GM23338 (cell line): ENCODE data around the gene EEF1AKMT4. TPM values are rescaled to one million over a fixed set of nuclear protein-coding genes. Genes with fewer than 3 reads are reported as not detected.

Source experiments
- ATAC-seq: fragments of 200-7000 bp; cut with Tn5 transposase; 3 replicates; pipeline ENCODE4 v1.9.1; 2020
- DNase-seq: peaks from one replicate; pipeline ENCODE4 v3.0.0-alpha.2; 2015; ENCODE audit warnings: low spot score
- H2AFZ ChIP-seq: fragments of 200-600 bp; sonication (generic); 2 replicates; pipeline ENCODE4 v1.8.0; 2016; ENCODE audit warnings: antibody characterized with exemption, mild to moderate bottlenecking, moderate library complexity
- H3F3A ChIP-seq: fragments of 200-600 bp; sonication (generic); replicated peaks from 2 replicates; pipeline ENCODE4 v1.8.0; 2017; ENCODE audit warnings: antibody characterized with exemption, mixed run types, low read depth
- H3K27ac ChIP-seq: fragments of 200-600 bp; sonication (generic); 2 replicates; pipeline ENCODE4 v1.6.1; 2016; ENCODE audit warnings: low read depth
- H3K27me3 ChIP-seq: fragments of 200-600 bp; sonication (generic); 2 replicates; pipeline ENCODE4 v1.8.0; 2016; ENCODE audit warnings: mild to moderate bottlenecking, mixed run types, moderate library complexity; ENCODE audit not compliant: insufficient read depth
- H3K36me3 ChIP-seq: fragments of 200-600 bp; sonication (generic); 2 replicates; pipeline ENCODE4 v1.8.0; 2016; ENCODE audit warnings: mild to moderate bottlenecking; ENCODE audit not compliant: insufficient read depth
- H3K4me1 ChIP-seq: fragments of 200-600 bp; sonication (generic); 2 replicates; pipeline ENCODE4 v1.8.0; 2016; ENCODE audit warnings: mild to moderate bottlenecking, moderate library complexity; ENCODE audit not compliant: insufficient read depth
- H3K4me2 ChIP-seq: fragments of 200-600 bp; sonication (generic); 2 replicates; pipeline ENCODE4 v1.7.1; 2017; ENCODE audit warnings: mixed run types
- H3K4me3 ChIP-seq: fragments of 200-600 bp; sonication (generic); 2 replicates; pipeline ENCODE4 v1.6.1; 2016; ENCODE audit warnings: mixed run types
- H3K79me2 ChIP-seq: fragments of 200-600 bp; sonication (generic); replicated peaks from 2 replicates; pipeline ENCODE4 v1.8.0; 2017; ENCODE audit warnings: mild to moderate bottlenecking; ENCODE audit not compliant: insufficient read depth
- H3K9me2 ChIP-seq: fragments of 200-600 bp; sonication (generic); 2 replicates; pipeline ENCODE4 v1.8.0; 2017; ENCODE audit not compliant: insufficient read depth
- H4K20me1 ChIP-seq: fragments of 200-600 bp; sonication (generic); replicated peaks from 2 replicates; pipeline ENCODE4 v1.8.0; 2017; ENCODE audit warnings: mild to moderate bottlenecking; ENCODE audit not compliant: insufficient read depth
- H3K27ac Mint-ChIP-seq: 2 replicates; pipeline ENCODE4 v1.8.0; 2020; ENCODE audit warnings: inconsistent platforms, mild to moderate bottlenecking, moderate library complexity, mixed read lengths
- H3K27me3 Mint-ChIP-seq: 3 replicates; pipeline ENCODE4 v1.8.0; 2022; ENCODE audit warnings: low read depth, mild to moderate bottlenecking, moderate library complexity, mixed read lengths, inconsistent platforms; ENCODE audit not compliant: insufficient read depth, poor library complexity
- H3K36me3 Mint-ChIP-seq: 3 replicates; pipeline ENCODE4 v1.8.0; 2021; ENCODE audit warnings: low read depth, mild to moderate bottlenecking, inconsistent platforms, moderate library complexity, mixed read lengths
- H3K4me1 Mint-ChIP-seq: 3 replicates; pipeline ENCODE4 v1.8.0; 2020; ENCODE audit warnings: mild to moderate bottlenecking, inconsistent platforms, mixed read lengths
- H3K4me3 Mint-ChIP-seq: 3 replicates; pipeline ENCODE4 v1.8.0; 2021; ENCODE audit warnings: moderate library complexity, mild to moderate bottlenecking, inconsistent platforms, mixed read lengths
- H3K9me3 Mint-ChIP-seq: 3 replicates; pipeline ENCODE4 v1.8.0; 2020; ENCODE audit warnings: moderate library complexity, mild to moderate bottlenecking, inconsistent platforms, mixed read lengths
- CREB1 ChIP-seq: fragments of 250-450 bp; sonication (Bioruptor Pico); IDR thresholded peaks from 2 replicates; pipeline ENCODE4 v1.5.0; 2020; ENCODE audit warnings: low read depth, mild to moderate bottlenecking, moderate library complexity
- CTCF ChIP-seq, 2 experiments: fragments of 200-600 bp in 1 of 2; sonication (generic) in 1 of 2; conservative IDR thresholded peaks; 2 replicates each; pipeline versions ENCODE4 v1.5.1 to v1.6.1; 2016 to 2017; ENCODE audit warnings: antibody characterized with exemption in 2 of 2, low read depth in 2 of 2, mild to moderate bottlenecking in 2 of 2, moderate library complexity in 1 of 2
- ETS1 ChIP-seq: IDR thresholded peaks from 2 replicates; pipeline ENCODE4 v1.6.1; 2016; ENCODE audit warnings: antibody characterized with exemption
- EZH2 ChIP-seq: fragments of 200-600 bp; sonication (generic); IDR thresholded peaks from one replicate; pipeline ENCODE4 v1.8.0; 2017; ENCODE audit warnings: antibody characterized with exemption, mild to moderate bottlenecking, low read depth; ENCODE audit not compliant: unreplicated experiment
- EZH2phosphoT487 ChIP-seq: fragments of 200-600 bp; sonication (generic); IDR thresholded peaks from one replicate; pipeline ENCODE4 v1.8.1; 2018; ENCODE audit warnings: antibody characterized with exemption; ENCODE audit not compliant: unreplicated experiment
- JUNB ChIP-seq: IDR thresholded peaks from one replicate; pipeline ENCODE4 v1.6.1; 2016; ENCODE audit warnings: antibody characterized with exemption; ENCODE audit not compliant: unreplicated experiment
- POLR2AphosphoS5 ChIP-seq: IDR thresholded peaks from 2 replicates; pipeline ENCODE4 v1.6.1; 2016; ENCODE audit warnings: antibody characterized with exemption, low read depth
- STAT1 ChIP-seq: IDR thresholded peaks from one replicate; pipeline ENCODE4 v1.6.1; 2016; ENCODE audit warnings: antibody characterized with exemption; ENCODE audit not compliant: unreplicated experiment
- ZNF114 ChIP-seq: fragments of 250-450 bp; sonication (Bioruptor Pico); IDR thresholded peaks from 2 replicates; pipeline ENCODE4 v1.5.0; 2020; ENCODE audit warnings: mild to moderate bottlenecking, moderate library complexity
- ZNF331 ChIP-seq: fragments of 250-450 bp; sonication (Bioruptor Pico); IDR thresholded peaks from 2 replicates; pipeline ENCODE4 v1.5.0; 2020; ENCODE audit warnings: low read depth, mild to moderate bottlenecking, moderate library complexity
- polyA plus RNA-seq: library from polyadenylated mRNA; unstranded; fragments of >200 nt; fragmentation: Nextera tagmentation; extraction: Ambion mirVana; gene quantifications from 2 replicates; pipeline ENCODE4 v1.2.1, GENCODE V29; 2016
- total RNA-seq: library from RNA; depleted of rRNA; stranded (reverse); fragments of >200 nt; shearing (Covaris generic); gene quantifications from 2 replicates; pipeline ENCODE4 v1.2.3, GENCODE V29; 2014

The EEF1AKMT4 gene
- total and polyA plus RNA-seq, 2 experiments from 2014 or later = 12.9 to 14.3 TPM

GRCh38 chr3:184290331-184290730 lies 40.9 kb downstream of the EEF1AKMT4 start:
- no peak overlapping the region for H3K4me3 ChIP-seq
- H3K4me1 ChIP-seq = no peaks in the 10 kb centered on the region
- Mint-ChIP-seq H3K9me3 (no peaks in the 10 kb centered on the region), H3K36me3 (no peaks in the 10 kb centered on the region), H3K4me1 (0 out of 3 replicates have a peak, but pooled peaks cover 2% of the 10 kb centered on the region), H3K27me3 (peaks cover 8% of the 10 kb centered on the region), H3K4me3 (no peak overlapping the region), H3K27ac (no peak overlapping the region)
- H3K4me2 ChIP-seq = no peak overlapping the region
- H3K79me2 ChIP-seq = no peaks in the 10 kb centered on the region
- TF ChIP-seq ETS1 (no peak), CTCF (conservative IDR thresholded peaks at IDR 0.05; ENCODE audit: low read depth in 2 of 2) (peak; percentile 26 to 48)
- H3F3A ChIP-seq = no peaks in the 10 kb centered on the region
- H3K27me3 ChIP-seq = no peaks in the 10 kb centered on the region
- DNase-seq (peak; percentile 50), ATAC-seq (peak; percentile 71)
- no peaks in the 10 kb centered on the region for H3K9me2 ChIP-seq
- no peak overlapping the region for H2AFZ ChIP-seq
- no peak overlapping the region for H3K27ac ChIP-seq
- no peaks in the 10 kb centered on the region for H4K20me1 ChIP-seq
- no peaks in the 10 kb centered on the region for H3K36me3 ChIP-seq

GRCh38 chr3:184291044-184291737 lies 41.7 kb downstream of the EEF1AKMT4 start:
- no peaks in the 10 kb centered on the region for H3K27me3 ChIP-seq
- no peak overlapping the region for H3K27ac Mint-ChIP-seq
- no peaks in the 10 kb centered on the region for H3F3A ChIP-seq
- H3K4me3 Mint-ChIP-seq = no peak overlapping the region
- peaks cover 8% of the 10 kb centered on the region for H3K27me3 Mint-ChIP-seq
- ATAC-seq = no peak
- no peaks in the 10 kb centered on the region for H3K36me3 Mint-ChIP-seq
- H3K4me1 Mint-ChIP-seq = 0 out of 3 replicates have a peak, but pooled peaks cover 2% of the 10 kb centered on the region
- H3K4me3 ChIP-seq = no peak overlapping the region
- no peak for DNase-seq
- no peaks in the 10 kb centered on the region for H3K36me3 ChIP-seq
- no peaks in the 10 kb centered on the region for H3K79me2 ChIP-seq
- no peak overlapping the region for H3K4me2 ChIP-seq
- no peak overlapping the region for H3K27ac ChIP-seq
- H3K9me3 Mint-ChIP-seq = no peaks in the 10 kb centered on the region
- no peaks in the 10 kb centered on the region for H3K9me2 ChIP-seq
- H3K4me1 ChIP-seq = no peaks in the 10 kb centered on the region
- H4K20me1 ChIP-seq = no peaks in the 10 kb centered on the region
- H2AFZ ChIP-seq = no peak overlapping the region
- TF ChIP-seq EZH2 (no peak), POLR2AphosphoS5 (no peak), EZH2phosphoT487 (no peak), STAT1 (no peak), ZNF114 (CRISPR knock-in tag) (no peak), JUNB (no peak), CREB1 (CRISPR knock-in tag) (no peak), CTCF (conservative IDR thresholded peaks at IDR 0.05; ENCODE audit: low read depth in 2 of 2) (no peak), ETS1 (no peak), ZNF331 (CRISPR knock-in tag) (no peak)
